Loucy (cell line): ENCODE measurements around the gene ZNF664.
A peak's percentile ranks its signal among the peaks of the same experiment; 100 is the strongest.

ENCODE experiments used
- H2AFZ ChIP-seq: fragments of 200-600 bp; sonication (generic); 2 replicates; pipeline ENCODE4 v1.6.0; 2016; ENCODE audit warnings: antibody characterized with exemption, mild to moderate bottlenecking, low read length, moderate library complexity
- H3F3A ChIP-seq: fragments of 200-600 bp; 2 replicates; pipeline ENCODE4 v1.6.0; 2016; ENCODE audit warnings: antibody characterized with exemption, low read depth, mild to moderate bottlenecking
- H3K27me3 ChIP-seq: fragments of 200-600 bp; sonication (generic); 2 replicates; pipeline ENCODE4 v1.6.1; 2014; ENCODE audit warnings: low read length, mild to moderate bottlenecking; ENCODE audit not compliant: insufficient read depth, poor library complexity, severe bottlenecking
- H3K36me3 ChIP-seq: fragments of 200-600 bp; sonication (generic); 2 replicates; pipeline ENCODE4 v1.6.1; 2016; ENCODE audit warnings: low read length; ENCODE audit not compliant: insufficient read depth
- H3K4me1 ChIP-seq: fragments of 200-600 bp; sonication (generic); 2 replicates; pipeline ENCODE4 v1.5.1; 2014; ENCODE audit warnings: low read length, mild to moderate bottlenecking; ENCODE audit not compliant: insufficient read depth, poor library complexity, severe bottlenecking
- H3K4me2 ChIP-seq: fragments of 200-600 bp; sonication (generic); 2 replicates; pipeline ENCODE4 v1.6.0; 2014; ENCODE audit warnings: antibody characterized with exemption, low read length, low read depth, mild to moderate bottlenecking; ENCODE audit not compliant: poor library complexity, severe bottlenecking
- H3K4me3 ChIP-seq: fragments of 200-600 bp; sonication (generic); 2 replicates; pipeline ENCODE4 v1.5.1; 2014; ENCODE audit warnings: low read length, mild to moderate bottlenecking, mixed read lengths; ENCODE audit not compliant: poor library complexity, severe bottlenecking
- H3K79me2 ChIP-seq: fragments of 200-600 bp; sonication (generic); 2 replicates; pipeline ENCODE4 v1.6.1; 2014; ENCODE audit warnings: low read length; ENCODE audit not compliant: insufficient read depth
- H3K9ac ChIP-seq: fragments of 200-600 bp; sonication (generic); 2 replicates; pipeline ENCODE4 v1.6.0; 2014; ENCODE audit warnings: mild to moderate bottlenecking, low read depth, low read length, moderate library complexity; ENCODE audit not compliant: poor library complexity, severe bottlenecking
- H3K9me2 ChIP-seq: fragments of 200-600 bp; sonication (generic); replicated peaks from 2 replicates; pipeline ENCODE4 v1.6.1; 2016; ENCODE audit warnings: low read depth, low read length, mixed read lengths
- H3K9me3 ChIP-seq: fragments of 200-600 bp; sonication (generic); 2 replicates; pipeline ENCODE4 v1.6.1; 2014; ENCODE audit warnings: mild to moderate bottlenecking, antibody characterized with exemption, low read length, low read depth; ENCODE audit not compliant: insufficient read depth
- H4K20me1 ChIP-seq: fragments of 200-600 bp; sonication (generic); 2 replicates; pipeline ENCODE4 v1.6.0; 2014; ENCODE audit warnings: antibody characterized with exemption, low read length, mild to moderate bottlenecking; ENCODE audit not compliant: insufficient read depth, poor library complexity, severe bottlenecking
- CTCF ChIP-seq: fragments of 200-600 bp; sonication (generic); conservative IDR thresholded peaks from 2 replicates; pipeline ENCODE4 v1.5.1; 2014; ENCODE audit warnings: mild to moderate bottlenecking, antibody characterized with exemption, low read length
- EZH2phosphoT487 ChIP-seq: fragments of 200-600 bp; IDR thresholded peaks from 2 replicates; pipeline ENCODE4 v1.6.1; 2018; ENCODE audit warnings: antibody characterized with exemption, mild to moderate bottlenecking, moderate library complexity, borderline replicate concordance

The ZNF664 gene

DNA sequence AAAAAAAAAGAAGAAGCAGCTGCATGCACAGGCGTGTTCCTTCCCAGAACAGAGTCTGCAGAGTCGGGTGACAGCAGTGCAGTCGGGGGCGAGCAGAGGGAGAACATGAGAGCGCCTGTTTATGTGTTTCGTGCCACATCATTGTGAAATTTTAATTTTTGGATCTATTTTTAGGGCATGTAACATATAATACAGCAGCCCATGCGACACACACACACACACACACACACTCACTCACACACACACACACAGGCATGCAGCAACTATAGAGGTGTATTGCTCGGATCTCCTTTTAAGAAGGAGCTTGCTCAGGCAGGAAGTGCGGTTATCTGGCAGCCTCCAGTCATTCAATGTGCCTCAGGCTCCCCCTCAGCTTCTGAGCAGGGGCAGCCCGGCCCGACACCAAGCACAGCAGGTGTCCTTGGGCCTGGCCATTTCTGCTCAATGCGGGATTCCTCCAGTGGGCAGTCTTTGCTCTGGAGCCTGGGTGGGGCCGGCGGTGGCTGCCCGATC lies 71.8 kb downstream of the ZNF664 start:
- no peaks in the 10 kb centered on the region for H3K27me3 ChIP-seq
- peaks cover 18% of the 10 kb centered on the region for H3K4me1 ChIP-seq
- H3F3A ChIP-seq: no peaks in the 10 kb centered on the region
- no peaks in the 10 kb centered on the region for H4K20me1 ChIP-seq
- no peak for TF ChIP-seq CTCF
- no peak for TF ChIP-seq EZH2phosphoT487
- H3K9me3 ChIP-seq: peaks cover 5% of the 10 kb centered on the region; the same call in 1 of the 2 replicates
- no peaks in the 10 kb centered on the region for H3K79me2 ChIP-seq
- H3K9me2 ChIP-seq: no peaks in the 10 kb centered on the region
- peak overlapping the region; percentile 33 for H3K4me2 ChIP-seq
- H3K4me3 ChIP-seq: peak overlapping the region; percentile 18
- H3K9ac ChIP-seq: peak overlapping the region; percentile 30
- no peaks in the 10 kb centered on the region for H3K36me3 ChIP-seq
- peak overlapping the region; percentile 63 for H2AFZ ChIP-seq

- Histone ChIP-seq H3K4me1 (peaks cover 18% of the 10 kb centered on the region), H4K20me1 (no peaks in the 10 kb centered on the region), H3K9me2 (no peaks in the 10 kb centered on the region), H3K4me2 (peak overlapping the region; percentile 33), H3F3A (no peaks in the 10 kb centered on the region), H3K36me3 (no peaks in the 10 kb centered on the region), H3K9ac (peak overlapping the region; percentile 30), H3K27me3 (no peaks in the 10 kb centered on the region), H3K4me3 (no peak overlapping the region), H2AFZ (no peak overlapping the region), H3K79me2 (no peaks in the 10 kb centered on the region), H3K9me3 (peaks cover 5% of the 10 kb centered on the region; the same call in 1 of the 2 replicates)
- TF ChIP-seq EZH2phosphoT487 (no peak), CTCF (no peak)
These were observed 72.8 kb downstream of the ZNF664 start for GRCh38 chr12:124045671-124046455.

GRCh38 chr12:124046456-124046740 lies 73.4 kb downstream of the ZNF664 start:
- no peaks in the 10 kb centered on the region for H4K20me1 ChIP-seq
- no peaks in the 10 kb centered on the region for H3K9me2 ChIP-seq
- H2AFZ ChIP-seq: no peak overlapping the region
- no peaks in the 10 kb centered on the region for H3F3A ChIP-seq
- TF ChIP-seq EZH2phosphoT487 (no peak), CTCF (no peak)
- no peak overlapping the region for H3K4me2 ChIP-seq
- no peak overlapping the region for H3K9ac ChIP-seq
- H3K4me1 ChIP-seq: peaks cover 18% of the 10 kb centered on the region
- no peaks in the 10 kb centered on the region for H3K27me3 ChIP-seq
- no peaks in the 10 kb centered on the region for H3K79me2 ChIP-seq
- H3K36me3 ChIP-seq: no peaks in the 10 kb centered on the region
- H3K4me3 ChIP-seq: no peak overlapping the region
- peaks cover 5% of the 10 kb centered on the region; the same call in 1 of the 2 replicates for H3K9me3 ChIP-seq
